GM08714 (cell line): ENCODE results near the gene BACH2.

Experiments
- H3K4me3 ChIP-seq: fragments of 200-500 bp; sonication (Bioruptor generic); 2 replicates; pipeline ENCODE4 v1.5.1; 2014; ENCODE audit warnings: mild to moderate bottlenecking, low read length, inconsistent platforms
- ZNF274 ChIP-seq: IDR thresholded peaks from 2 replicates; pipeline ENCODE4 v1.6.1; 2012; ENCODE audit warnings: mild to moderate bottlenecking, low read depth, low read length

The BACH2 gene

GRCh38 chr6:90186637-90187371 is 109.8 kb downstream of the BACH2 start:
- H3K4me3 ChIP-seq: no peak overlapping the region
- no peak for TF ChIP-seq ZNF274

- H3K4me3 ChIP-seq: no peak overlapping the region
- TF ChIP-seq ZNF274: no peak
These were observed 110.6 kb downstream of the BACH2 start for GRCh38 chr6:90186026-90186425.

- TF ChIP-seq ZNF274: no peak
- H3K4me3 ChIP-seq: no peak overlapping the region
These were observed 112.0 kb downstream of the BACH2 start for GRCh38 chr6:90184334-90185298.

GRCh38 chr6:90183587-90184333 is 112.9 kb downstream of the BACH2 start:
- no peak overlapping the region for H3K4me3 ChIP-seq
- TF ChIP-seq ZNF274: no peak

GRCh38 chr6:90180526-90180925 is 116.1 kb downstream of the BACH2 start:
- no peak for TF ChIP-seq ZNF274
- H3K4me3 ChIP-seq: no peak overlapping the region

GRCh38 chr6:90179190-90180169 is 117.2 kb downstream of the BACH2 start:
- no peak overlapping the region for H3K4me3 ChIP-seq
- TF ChIP-seq ZNF274: no peak

GRCh38 chr6:90178384-90178855 is 118.2 kb downstream of the BACH2 start:
- TF ChIP-seq ZNF274: no peak
- H3K4me3 ChIP-seq: no peak overlapping the region

GRCh38 chr6:90177544-90178383 is 118.9 kb downstream of the BACH2 start:
- H3K4me3 ChIP-seq: no peak overlapping the region
- no peak for TF ChIP-seq ZNF274

GRCh38 chr6:90175627-90176538 is 120.8 kb downstream of the BACH2 start:
- H3K4me3 ChIP-seq: no peak overlapping the region
- TF ChIP-seq ZNF274: no peak

- no peak overlapping the region for H3K4me3 ChIP-seq
- no peak for TF ChIP-seq ZNF274
These were observed 123.2 kb downstream of the BACH2 start for GRCh38 chr6:90173262-90173925.

GRCh38 chr6:90170601-90171000 is 126.0 kb downstream of the BACH2 start:
- TF ChIP-seq ZNF274: no peak
- no peak overlapping the region for H3K4me3 ChIP-seq
